A673 (cell line): ENCODE measurements around the gene SAP30L. TPM values are rescaled to one million over a fixed set of nuclear protein-coding genes. Genes with fewer than 3 reads are reported as not detected.

Source experiments
- BruUV-seq: library from RNA; stranded (reverse); fragments of 400-500 nt; replicated peaks from 2 replicates; lab custom pipeline; 2021; lab: Mats Ljungman, UMichigan
- CTCF ChIA-PET: fragments of 300-600 bp; sonication (Branson Sonifier 250); formaldehyde crosslinking; loops from one replicate; lab custom pipeline; 2022; ENCODE audit warnings: antibody characterized with exemption; lab: Charles Lee
- POLR2A ChIA-PET: fragments of 300-600 bp; sonication (Branson Sonifier 250); formaldehyde crosslinking; loops from one replicate; lab custom pipeline; 2022; ENCODE audit warnings: antibody characterized with exemption; ENCODE audit not compliant: low non-redundant PET; lab: Charles Lee
- DNase-seq: peaks from one replicate; pipeline ENCODE4 v3.0.0-alpha.2; 2015; ENCODE audit warnings: low spot score
- H3K27ac ChIP-seq: fragments of 200-600 bp; sonication (generic); 2 replicates; pipeline ENCODE4 v1.5.1; 2016; ENCODE audit warnings: mixed run types, low read depth, mild to moderate bottlenecking, mixed read lengths, antibody characterized with exemption, low read length; ENCODE audit not compliant: poor library complexity, severe bottlenecking
- H3K27me3 ChIP-seq: fragments of 200-600 bp; sonication (generic); replicated peaks from 2 replicates; pipeline ENCODE4 v1.6.1; 2017; ENCODE audit warnings: mixed run types, low read depth, mild to moderate bottlenecking, mixed read lengths, antibody characterized with exemption, low read length; ENCODE audit not compliant: insufficient read depth, poor library complexity
- H3K36me3 ChIP-seq: fragments of 200-600 bp; sonication (generic); 2 replicates; pipeline ENCODE4 v1.6.1; 2016; ENCODE audit warnings: mixed run types, mild to moderate bottlenecking, mixed read lengths, antibody characterized with exemption, low read length; ENCODE audit not compliant: insufficient read depth, poor library complexity, severe bottlenecking
- H3K4me1 ChIP-seq: fragments of 200-600 bp; sonication (generic); 2 replicates; pipeline ENCODE4 v1.6.1; 2017; ENCODE audit warnings: mixed run types, mild to moderate bottlenecking, mixed read lengths, antibody characterized with exemption, low read length; ENCODE audit not compliant: insufficient read depth, poor library complexity, severe bottlenecking
- H3K4me3 ChIP-seq: fragments of 200-600 bp; sonication (generic); 2 replicates; pipeline ENCODE4 v1.5.1; 2016; ENCODE audit warnings: low read depth, mixed run types, mild to moderate bottlenecking, mixed read lengths, low read length; ENCODE audit not compliant: poor library complexity, severe bottlenecking
- H3K9me3 ChIP-seq: fragments of 200-600 bp; sonication (generic); 2 replicates; pipeline ENCODE4 v1.6.1; 2016; ENCODE audit warnings: mixed run types, low read depth, mild to moderate bottlenecking, mixed read lengths, antibody characterized with exemption, low read length; ENCODE audit not compliant: poor library complexity, severe bottlenecking
- CTCF ChIP-seq: fragments of 300-800, 200-600 bp; sonication (generic); conservative IDR thresholded peaks from 2 replicates; pipeline ENCODE4 v1.5.1; 2017; ENCODE audit warnings: low read depth, mild to moderate bottlenecking, antibody characterized with exemption, low read length, moderate library complexity, mixed read lengths
- EZH2 ChIP-seq: fragments of 200-600 bp; sonication (generic); IDR thresholded peaks from 2 replicates; pipeline ENCODE4 v1.6.1; 2017; ENCODE audit warnings: borderline replicate concordance, low read depth, mild to moderate bottlenecking, mixed read lengths, antibody characterized with exemption, low read length; ENCODE audit not compliant: poor library complexity, severe bottlenecking
- intact Hi-C: fragments of 100-400 bp; cut with micrococcal nuclease; formaldehyde crosslinking; loops from one replicate; pipeline ENCODE4 v1.10.0; 2022; ENCODE audit not compliant: unreplicated experiment
- total RNA-seq: library from RNA; stranded (reverse); gene quantifications from 2 replicates; pipeline ENCODE4 v1.2.3, GENCODE V29; 2021

SAP30L gene
- total RNA-seq, 1 experiment from 2014 or later: 29.2 TPM

DNA sequence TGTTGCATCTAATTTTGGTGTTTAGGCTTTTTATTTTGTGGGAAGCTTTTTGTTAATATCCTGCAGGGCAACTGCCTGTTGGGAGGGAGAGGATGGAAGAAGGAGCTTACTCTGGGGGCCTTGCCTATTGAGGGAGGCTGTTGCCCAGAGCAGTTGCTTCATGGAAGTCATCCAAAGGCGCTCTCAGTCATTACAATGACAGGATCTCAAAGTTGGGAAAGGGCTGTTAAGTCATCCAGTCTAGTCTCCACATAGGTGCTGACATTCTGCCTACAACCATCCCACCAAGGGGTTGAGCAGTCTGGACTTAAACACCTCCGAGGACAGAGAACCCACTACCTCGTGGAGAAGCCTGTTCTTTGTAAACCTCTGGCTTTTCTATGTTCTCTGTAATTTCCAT is 13.2 kb downstream of the SAP30L start:
- Histone ChIP-seq H3K36me3 (peaks cover 22% of the 10 kb centered on the region), H3K27ac (no peak overlapping the region), H3K4me3 (no peak overlapping the region), H3K9me3 (no peaks in the 10 kb centered on the region), H3K27me3 (no peaks in the 10 kb centered on the region), H3K4me1 (no peaks in the 10 kb centered on the region)
- ChIA-PET POLR2A (no interaction called here), CTCF (no interaction called here)
- no peak for DNase-seq
- intact Hi-C loops: no loop called here
- no TSS peak for BruUV-seq
- TF ChIP-seq CTCF (no peak), EZH2 (no peak)

GRCh38 chr5:154460172-154460571 is 14.4 kb downstream of the SAP30L start:
- intact Hi-C loops: no loop called here
- Histone ChIP-seq H3K27me3 (no peaks in the 10 kb centered on the region), H3K27ac (no peak overlapping the region), H3K4me3 (no peak overlapping the region), H3K4me1 (no peaks in the 10 kb centered on the region), H3K9me3 (no peaks in the 10 kb centered on the region), H3K36me3 (peaks cover 12% of the 10 kb centered on the region)
- BruUV-seq: no TSS peak
- POLR2A ChIA-PET: no interaction called here
- TF ChIP-seq CTCF: no peak
- no peak for TF ChIP-seq EZH2
- DNase-seq: no peak
- CTCF ChIA-PET: no interaction called here

DNA sequence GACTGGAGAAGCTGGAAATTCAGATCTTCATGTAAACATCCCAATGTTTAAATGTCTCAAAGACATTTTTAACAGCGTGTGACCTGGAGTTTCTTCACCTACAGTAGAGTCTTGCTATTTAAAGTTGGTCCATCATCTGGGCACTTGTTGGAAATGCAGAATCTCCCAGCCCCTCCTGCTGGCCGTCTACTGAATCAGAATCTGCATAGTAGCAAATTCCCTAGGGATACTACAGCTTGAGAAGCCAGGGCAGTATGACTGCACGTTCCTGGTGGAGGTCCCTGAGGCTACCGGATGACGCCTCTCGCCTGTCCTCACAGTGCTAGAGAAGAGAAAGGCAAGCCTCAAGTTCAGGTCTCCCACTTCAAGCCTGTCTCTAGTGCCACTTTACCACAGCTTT is 15.7 kb downstream of the SAP30L start:
- intact Hi-C loops: no loop called here
- ChIA-PET CTCF (interaction anchor here (0.5 to 0.7 kb wide), 2 partner anchors 389 to 511 kb away, joined by 3 to 4 read pairs; no protein-coding TSS in a partner anchor), POLR2A (no interaction called here)
- Histone ChIP-seq H3K4me1 (no peaks in the 10 kb centered on the region), H3K27me3 (no peaks in the 10 kb centered on the region), H3K27ac (no peak overlapping the region), H3K4me3 (no peak overlapping the region), H3K36me3 (peaks cover 4% of the 10 kb centered on the region), H3K9me3 (no peaks in the 10 kb centered on the region)
- peak; percentile 56 for DNase-seq
- TF ChIP-seq CTCF (peak; percentile 20; the same call in 1 of the 2 replicates), EZH2 (no peak)
- no TSS peak for BruUV-seq
